Mesenchymal stem cell (in vitro differentiated cells and primary cell): ENCODE data around the gene CDYL.

Source experiments
- DNase-seq: peaks from one replicate; pipeline ENCODE4 v3.0.0-alpha.2; 2013
- H2AFZ ChIP-seq: one replicate; pipeline ENCODE4 v1.6.1; 2013; ENCODE audit warnings: low read depth, mild to moderate bottlenecking, control low read depth, inconsistent platforms, low read length, moderate library complexity
- H2AK5ac ChIP-seq: 2 replicates; pipeline ENCODE4 v1.6.1; 2013; ENCODE audit warnings: low read length, moderate library complexity, mild to moderate bottlenecking, inconsistent platforms; ENCODE audit not compliant: severe bottlenecking
- H2BK120ac ChIP-seq: one replicate; pipeline ENCODE4 v1.6.1; 2013; ENCODE audit warnings: low read depth, mild to moderate bottlenecking, inconsistent platforms, low read length, moderate library complexity
- H2BK12ac ChIP-seq, 2 experiments: one replicate each; pipeline ENCODE4 v1.6.1; 2013; ENCODE audit warnings: inconsistent platforms in 2 of 2, low read length in 2 of 2, mild to moderate bottlenecking in 2 of 2, moderate library complexity in 2 of 2, control low read depth in 1 of 2
- H2BK15ac ChIP-seq: one replicate; pipeline ENCODE4 v1.6.1; 2013; ENCODE audit warnings: mild to moderate bottlenecking, low read depth, inconsistent platforms; ENCODE audit not compliant: poor library complexity, severe bottlenecking
- H2BK5ac ChIP-seq: 2 replicates; pipeline ENCODE4 v1.6.1; 2013; ENCODE audit warnings: low read depth, mild to moderate bottlenecking, low read length, control low read depth, inconsistent platforms; ENCODE audit not compliant: poor library complexity, severe bottlenecking
- H3K14ac ChIP-seq, 2 experiments: one replicate each; pipeline ENCODE4 v1.6.1; 2013; ENCODE audit warnings: inconsistent platforms in 2 of 2, low read length in 2 of 2, control low read depth in 1 of 2, mild to moderate bottlenecking in 1 of 2, moderate library complexity in 1 of 2
- H3K18ac ChIP-seq, 2 experiments: one replicate each; pipeline ENCODE4 v1.6.1; 2013; ENCODE audit warnings: inconsistent platforms in 2 of 2, low read length in 2 of 2, control low read depth in 1 of 2, low read depth in 1 of 2, mild to moderate bottlenecking in 1 of 2
- H3K23ac ChIP-seq, 2 experiments: one replicate each; pipeline ENCODE4 v1.6.1; 2013; ENCODE audit warnings: inconsistent platforms in 2 of 2, low read length in 2 of 2, mild to moderate bottlenecking in 2 of 2, moderate library complexity in 2 of 2, control low read depth in 1 of 2
- H3K27ac ChIP-seq: 2 replicates; pipeline ENCODE4 v1.5.1; 2013; ENCODE audit warnings: mild to moderate bottlenecking, moderate library complexity, low read length, control low read depth, inconsistent platforms; ENCODE audit not compliant: poor library complexity, severe bottlenecking
- H3K27me3 ChIP-seq, 2 experiments: 2 replicates each; pipeline versions ENCODE4 v1.6.1 to v1.7.0; 2013; ENCODE audit warnings: low read length in 2 of 2, mild to moderate bottlenecking in 2 of 2, moderate library complexity in 2 of 2, control low read depth in 1 of 2, inconsistent platforms in 1 of 2; ENCODE audit not compliant: control insufficient read depth in 1 of 2, insufficient read depth in 1 of 2
- H3K36me3 ChIP-seq, 2 experiments: 2 replicates each; pipeline versions ENCODE4 v1.6.1 to v1.7.0; 2013; ENCODE audit warnings: low read length in 2 of 2, control low read depth in 1 of 2, inconsistent platforms in 1 of 2, low read depth in 1 of 2, mild to moderate bottlenecking in 1 of 2; ENCODE audit not compliant: insufficient read depth in 2 of 2, control insufficient read depth in 1 of 2
- H3K4ac ChIP-seq, 2 experiments: one replicate each; pipeline ENCODE4 v1.6.1; 2013; ENCODE audit warnings: inconsistent platforms in 2 of 2, low read length in 2 of 2, mild to moderate bottlenecking in 2 of 2, moderate library complexity in 2 of 2, control low read depth in 1 of 2, low read depth in 1 of 2
- H3K4me1 ChIP-seq: 2 replicates; pipeline ENCODE4 v1.6.1; 2013; ENCODE audit warnings: low read depth, low read length, control low read depth; ENCODE audit not compliant: control insufficient read depth, insufficient read depth
- H3K4me2 ChIP-seq: 2 replicates; pipeline ENCODE4 v1.6.1; 2013; ENCODE audit warnings: low read length, mild to moderate bottlenecking, inconsistent platforms; ENCODE audit not compliant: poor library complexity, severe bottlenecking
- H3K4me3 ChIP-seq, 2 experiments: 2 replicates each; pipeline versions ENCODE4 v1.5.1 to v1.7.0; 2013; ENCODE audit warnings: low read length in 2 of 2, mild to moderate bottlenecking in 2 of 2, control low read depth in 1 of 2, low read depth in 1 of 2; ENCODE audit not compliant: insufficient read depth in 1 of 2
- H3K79me1 ChIP-seq: replicated peaks from 2 replicates; pipeline ENCODE4 v1.6.1; 2013; ENCODE audit warnings: mild to moderate bottlenecking, control low read depth, low read length, inconsistent platforms; ENCODE audit not compliant: poor library complexity, severe bottlenecking
- H3K9ac ChIP-seq: 2 replicates; pipeline ENCODE4 v1.7.0; 2013; ENCODE audit warnings: mild to moderate bottlenecking, low read length, moderate library complexity
- H3K9me3 ChIP-seq: 2 replicates; pipeline ENCODE4 v1.7.0; 2013; ENCODE audit warnings: mild to moderate bottlenecking, low read length; ENCODE audit not compliant: control insufficient read depth
- H4K8ac ChIP-seq: one replicate; pipeline ENCODE4 v1.6.1; 2013; ENCODE audit warnings: inconsistent platforms, mild to moderate bottlenecking, low read length, moderate library complexity
- H4K91ac ChIP-seq: one replicate; pipeline ENCODE4 v1.6.1; 2013; ENCODE audit warnings: mild to moderate bottlenecking, low read length, inconsistent platforms
- WGBS: methylation state at CpG from one replicate; pipeline ENCODE4 v1.1.7; 2013; ENCODE audit warnings: mixed read lengths; 5-methylcytosine and 5-hydroxymethylcytosine counted together

Gene CDYL

DNA sequence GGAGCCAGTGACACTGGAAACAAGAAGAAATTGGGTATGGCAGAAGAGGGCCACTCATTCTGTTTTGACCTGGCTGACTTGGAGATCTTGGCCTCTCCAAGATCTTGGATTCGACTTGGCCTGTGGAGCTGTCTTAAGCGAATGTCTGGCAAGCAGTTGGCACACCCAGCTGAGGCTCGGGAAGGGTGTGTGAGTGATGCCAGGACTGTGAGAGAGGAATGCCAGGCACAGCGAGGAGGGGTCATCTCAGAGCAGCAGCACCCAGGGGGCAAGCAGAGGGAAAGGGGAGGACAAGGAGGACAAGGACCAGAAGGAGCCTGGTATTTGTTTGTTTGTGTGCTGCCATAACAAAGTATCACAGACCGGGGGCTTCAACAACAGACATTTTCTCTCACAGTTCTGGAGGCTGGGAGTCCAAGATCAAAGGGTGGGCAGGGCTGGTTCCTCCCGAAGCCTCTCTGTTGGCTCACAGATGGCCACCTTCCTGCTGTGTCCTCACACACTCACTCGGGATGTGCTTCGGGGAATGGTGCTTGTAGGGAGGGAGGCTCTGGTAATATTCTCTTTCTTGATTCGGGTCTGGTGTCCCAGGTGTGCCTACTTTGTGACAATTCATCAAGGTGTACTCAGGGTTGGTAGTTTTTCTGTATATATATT is 194.7 kb downstream of the CDYL start:
- Histone ChIP-seq H3K4me1 (no peaks in the 10 kb centered on the region), H2BK15ac (no peak overlapping the region), H4K8ac (no peak overlapping the region), H3K27me3 (peaks cover 0 to 4% of the 10 kb centered on the region in 2 experiments), H3K18ac (no peak overlapping the region), H3K23ac (no peak overlapping the region), H2BK12ac (no peak overlapping the region), H3K4ac (no peak overlapping the region), H3K14ac (no peak overlapping the region), H3K9me3 (no peaks in the 10 kb centered on the region), H3K4me2 (no peak overlapping the region), H3K79me1 (no peaks in the 10 kb centered on the region), H3K4me3 (no peak overlapping the region), H2AFZ (no peak overlapping the region), H2BK5ac (no peak overlapping the region), H3K27ac (no peak overlapping the region), H3K36me3 (no peaks in the 10 kb centered on the region), H4K91ac (no peak overlapping the region), H2AK5ac (no peak overlapping the region), H2BK120ac (no peak overlapping the region), H3K9ac (no peak overlapping the region)
- WGBS: 71% methylated on average over 6 of the region's 9 CpGs
- DNase-seq: no peak

GRCh38 chr6:4971851-4972250 is 195.6 kb downstream of the CDYL start:
- Histone ChIP-seq H3K4ac (no peak overlapping the region), H3K27me3 (peaks cover 0 to 4% of the 10 kb centered on the region in 2 experiments), H3K4me1 (no peaks in the 10 kb centered on the region), H2AK5ac (no peak overlapping the region), H4K91ac (no peak overlapping the region), H2BK15ac (no peak overlapping the region), H2AFZ (no peak overlapping the region), H2BK12ac (no peak overlapping the region), H4K8ac (no peak overlapping the region), H3K4me2 (no peak overlapping the region), H3K23ac (no peak overlapping the region), H3K4me3 (no peak overlapping the region), H3K79me1 (no peaks in the 10 kb centered on the region), H2BK120ac (no peak overlapping the region), H3K18ac (no peak overlapping the region), H3K14ac (no peak overlapping the region), H3K36me3 (no peaks in the 10 kb centered on the region), H3K9ac (no peak overlapping the region), H3K9me3 (peaks cover 1% of the 10 kb centered on the region), H2BK5ac (no peak overlapping the region), H3K27ac (no peak overlapping the region)
- DNase-seq: no peak
- WGBS: 83% methylated on average over 7 of the region's 7 CpGs

GRCh38 chr6:4972438-4972837 is 196.2 kb downstream of the CDYL start:
- Histone ChIP-seq H3K4me3 (no peak overlapping the region), H3K9ac (no peak overlapping the region), H3K4me1 (no peaks in the 10 kb centered on the region), H3K79me1 (no peaks in the 10 kb centered on the region), H3K9me3 (peaks cover 6% of the 10 kb centered on the region), H2BK120ac (no peak overlapping the region), H2AFZ (no peak overlapping the region), H3K4me2 (no peak overlapping the region), H3K27ac (no peak overlapping the region), H3K4ac (no peak overlapping the region), H4K8ac (no peak overlapping the region), H3K18ac (no peak overlapping the region), H2BK5ac (no peak overlapping the region), H3K27me3 (peaks cover 0 to 4% of the 10 kb centered on the region in 2 experiments), H2BK12ac (no peak overlapping the region), H2AK5ac (no peak overlapping the region), H3K23ac (no peak overlapping the region), H3K14ac (no peak overlapping the region), H4K91ac (no peak overlapping the region), H2BK15ac (no peak overlapping the region), H3K36me3 (no peaks in the 10 kb centered on the region)
- WGBS: 91% methylated on average over 7 of the region's 10 CpGs
- no peak for DNase-seq

DNA sequence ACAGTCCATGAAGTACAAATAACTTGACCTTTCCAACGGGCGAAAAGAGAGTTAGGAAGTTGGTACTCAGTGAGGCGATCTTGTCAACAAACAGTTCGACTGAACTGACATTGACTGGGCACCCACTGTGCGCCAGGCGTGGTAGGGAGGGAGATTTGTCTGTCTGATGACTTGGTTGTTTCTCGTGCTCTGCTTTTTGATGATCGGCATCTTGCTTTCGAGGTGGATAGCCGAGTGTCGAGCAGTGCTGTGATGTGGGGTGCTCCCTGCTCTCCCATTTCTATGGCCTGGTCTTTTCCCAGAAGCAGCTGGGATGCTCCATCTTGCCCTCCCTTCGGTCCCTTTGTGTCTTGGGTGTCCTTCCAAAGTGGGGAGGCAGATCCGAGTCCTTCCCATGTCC is 197.2 kb downstream of the CDYL start:
- no peak overlapping the region for H3K4me2 ChIP-seq
- H3K27me3 ChIP-seq: peaks cover 0 to 4% of the 10 kb centered on the region in 2 experiments
- WGBS: 92% methylated on average over 11 of the region's 13 CpGs
- no peak overlapping the region for H3K4me3 ChIP-seq
- no peak overlapping the region for H4K91ac ChIP-seq
- peak overlapping the region; percentile 82 for H3K9ac ChIP-seq
- no peak overlapping the region for H2AK5ac ChIP-seq
- no peak overlapping the region for H2BK120ac ChIP-seq
- H3K14ac ChIP-seq: peak overlapping the region in 1 of 2 experiments; percentile 28
- H3K79me1 ChIP-seq: no peaks in the 10 kb centered on the region
- no peak overlapping the region for H3K4ac ChIP-seq
- H2AFZ ChIP-seq: no peak overlapping the region
- no peak overlapping the region for H2BK15ac ChIP-seq
- no peak overlapping the region for H2BK12ac ChIP-seq
- no peak overlapping the region for H2BK5ac ChIP-seq
- no peak for DNase-seq
- H3K23ac ChIP-seq: no peak overlapping the region
- no peak overlapping the region for H3K18ac ChIP-seq
- no peaks in the 10 kb centered on the region for H3K4me1 ChIP-seq
- H3K9me3 ChIP-seq: peaks cover 6% of the 10 kb centered on the region
- no peak overlapping the region for H3K27ac ChIP-seq
- H4K8ac ChIP-seq: no peak overlapping the region
- H3K36me3 ChIP-seq: no peaks in the 10 kb centered on the region
